ENCODE measurements around the gene CCR1. TPM values are rescaled to one million over a fixed set of nuclear protein-coding genes. Genes with fewer than 3 reads are reported as not detected.

The CCR1 gene
- total RNA-seq, 4 donors from 2014 or later = 0.77 to 9.1 (median 4.3) TPM

DNA sequence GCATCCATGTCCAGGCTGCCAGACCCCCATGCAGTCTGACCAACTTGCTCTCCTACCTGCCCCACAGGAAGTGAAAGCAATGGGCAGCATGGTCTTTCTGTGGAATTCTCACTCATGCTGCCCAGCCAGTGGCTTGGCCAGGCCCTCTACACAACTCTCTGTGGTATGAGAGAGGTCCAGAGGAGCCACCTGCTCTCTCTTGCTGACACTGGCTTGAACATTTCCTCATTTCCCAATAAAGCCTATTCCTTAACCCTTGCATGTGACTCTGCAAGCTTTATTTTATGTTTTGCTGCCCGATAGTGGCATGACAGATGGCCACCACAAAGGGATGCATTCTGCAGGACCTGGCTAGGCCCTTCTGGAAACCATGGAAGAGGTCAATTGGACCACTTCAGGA is 53.8 kb downstream of the CCR1 start:
- intact Hi-C loops (cut with DNase I; ENCODE audit: low total_unique reads) = no loop called here
- no peaks in the 10 kb centered on the region for H3K27me3 ChIP-seq
- no peaks in the 10 kb centered on the region for H3K4me1 ChIP-seq
- H3K4me3 ChIP-seq = no peak overlapping the region
- H3K36me3 ChIP-seq = no peaks in the 10 kb centered on the region
- TF ChIP-seq, protein P1, sequence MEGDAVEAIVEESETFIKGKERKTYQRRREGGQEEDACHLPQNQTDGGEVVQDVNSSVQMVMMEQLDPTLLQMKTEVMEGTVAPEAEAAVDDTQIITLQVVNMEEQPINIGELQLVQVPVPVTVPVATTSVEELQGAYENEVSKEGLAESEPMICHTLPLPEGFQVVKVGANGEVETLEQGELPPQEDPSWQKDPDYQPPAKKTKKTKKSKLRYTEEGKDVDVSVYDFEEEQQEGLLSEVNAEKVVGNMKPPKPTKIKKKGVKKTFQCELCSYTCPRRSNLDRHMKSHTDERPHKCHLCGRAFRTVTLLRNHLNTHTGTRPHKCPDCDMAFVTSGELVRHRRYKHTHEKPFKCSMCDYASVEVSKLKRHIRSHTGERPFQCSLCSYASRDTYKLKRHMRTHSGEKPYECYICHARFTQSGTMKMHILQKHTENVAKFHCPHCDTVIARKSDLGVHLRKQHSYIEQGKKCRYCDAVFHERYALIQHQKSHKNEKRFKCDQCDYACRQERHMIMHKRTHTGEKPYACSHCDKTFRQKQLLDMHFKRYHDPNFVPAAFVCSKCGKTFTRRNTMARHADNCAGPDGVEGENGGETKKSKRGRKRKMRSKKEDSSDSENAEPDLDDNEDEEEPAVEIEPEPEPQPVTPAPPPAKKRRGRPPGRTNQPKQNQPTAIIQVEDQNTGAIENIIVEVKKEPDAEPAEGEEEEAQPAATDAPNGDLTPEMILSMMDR (IDR thresholded peaks at IDR 0.05) = no peak
- H3K9me3 ChIP-seq = no peaks in the 10 kb centered on the region
- no peak for DNase-seq
- H3K27ac ChIP-seq = no peak overlapping the region

Other genes with a start within 250 kb of the CCR1 start
- 10 to 100 TPM; 16.5 to 74.4 (median 27.8) TPM for gene FYCO1, start 212.5 kb downstream of the CCR1 start, total RNA-seq
- under 1 TPM in 2 of 4 donors, not detected in 2; 0.07 to 0.15 TPM for gene XCR1, start 180.8 kb downstream of the CCR1 start, total RNA-seq
- gene CCR3, start 34.1 kb upstream of the CCR1 start, total RNA-seq = not detected
- 1 to 10 TPM in 3 of 4 donors, not detected in 1; 2.7 to 7.1 (median 3.7) TPM for gene CCR2, start 145.8 kb upstream of the CCR1 start, total RNA-seq
- 1 to 10 TPM in 1 of 4 donors, under 1 TPM in 1, not detected in 2; 0.41 to 1.2 TPM for gene CCR5, start 162.6 kb upstream of the CCR1 start, total RNA-seq
- gene CCRL2, start 198.9 kb upstream of the CCR1 start, total RNA-seq = 1 to 10 TPM in 3 of 4 donors, under 1 TPM in 1; 0.88 to 3.2 (median 1.7) TPM

Data from uterus (tissue), 4 donors.